Upper lobe of left lung (tissue), 4 donors: Measurements from ENCODE around the gene SACS.

Experiments
- CTCF ChIP-seq, 6 experiments: fragments of 450-650 bp in 4 of 6; fragments of 200-600 bp in 2 of 6; sonication (generic) in 2 of 6; IDR thresholded peaks; one replicate each; pipeline ENCODE4 v1.5.1; 2016 to 2019; ENCODE audit warnings: antibody characterized with exemption in 6 of 6
- POLR2AphosphoS5 ChIP-seq, 2 donors: sonication (generic); formaldehyde crosslinking; IDR thresholded peaks; one replicate each; pipeline ENCODE4 v1.5.1; 2017; ENCODE audit warnings: antibody characterized with exemption in 2 of 2

GRCh38 chr13:23449398-23450162 is 16.1 kb upstream of the SACS start:
- TF ChIP-seq CTCF (IDR thresholded peaks at IDR 0.05) (no peak), POLR2AphosphoS5 (IDR thresholded peaks at IDR 0.05) (no peak)
